ENCODE data around the gene C1orf159.

C1orf159 gene

DNA sequence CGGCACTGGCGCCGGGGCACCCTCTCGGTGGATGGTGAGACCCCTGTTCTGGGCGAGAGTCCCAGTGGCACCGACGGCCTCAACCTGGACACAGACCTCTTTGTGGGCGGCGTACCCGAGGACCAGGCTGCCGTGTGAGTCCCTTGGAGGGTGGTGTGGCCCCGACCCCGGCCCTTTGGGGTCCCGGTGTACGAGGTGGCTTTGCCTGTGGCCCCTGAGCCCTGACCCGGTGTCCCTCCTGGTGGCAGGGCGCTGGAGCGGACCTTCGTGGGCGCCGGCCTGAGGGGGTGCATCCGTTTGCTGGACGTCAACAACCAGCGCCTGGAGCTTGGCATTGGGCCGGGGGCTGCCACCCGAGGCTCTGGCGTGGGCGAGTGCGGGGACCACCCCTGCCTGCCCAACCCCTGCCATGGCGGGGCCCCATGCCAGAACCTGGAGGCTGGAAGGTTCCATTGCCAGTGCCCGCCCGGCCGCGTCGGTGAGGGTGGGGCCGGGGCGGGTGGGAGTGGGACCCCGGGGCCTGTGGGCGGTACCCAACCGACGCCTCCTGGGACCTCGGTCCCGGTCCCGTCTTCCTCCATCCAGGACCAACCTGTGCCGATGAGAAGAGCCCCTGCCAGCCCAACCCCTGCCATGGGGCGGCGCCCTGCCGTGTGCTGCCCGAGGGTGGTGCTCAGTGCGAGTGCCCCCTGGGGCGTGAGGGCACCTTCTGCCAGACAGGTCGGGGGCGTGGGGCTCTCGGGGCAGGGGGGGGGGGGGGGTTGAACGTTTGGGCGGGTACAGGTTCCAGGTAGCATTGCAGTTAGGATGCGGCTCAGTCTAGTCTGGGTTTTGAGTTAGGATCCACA is 66.3 kb downstream of the C1orf159 start:
- TF ChIP-seq, protein P1, sequence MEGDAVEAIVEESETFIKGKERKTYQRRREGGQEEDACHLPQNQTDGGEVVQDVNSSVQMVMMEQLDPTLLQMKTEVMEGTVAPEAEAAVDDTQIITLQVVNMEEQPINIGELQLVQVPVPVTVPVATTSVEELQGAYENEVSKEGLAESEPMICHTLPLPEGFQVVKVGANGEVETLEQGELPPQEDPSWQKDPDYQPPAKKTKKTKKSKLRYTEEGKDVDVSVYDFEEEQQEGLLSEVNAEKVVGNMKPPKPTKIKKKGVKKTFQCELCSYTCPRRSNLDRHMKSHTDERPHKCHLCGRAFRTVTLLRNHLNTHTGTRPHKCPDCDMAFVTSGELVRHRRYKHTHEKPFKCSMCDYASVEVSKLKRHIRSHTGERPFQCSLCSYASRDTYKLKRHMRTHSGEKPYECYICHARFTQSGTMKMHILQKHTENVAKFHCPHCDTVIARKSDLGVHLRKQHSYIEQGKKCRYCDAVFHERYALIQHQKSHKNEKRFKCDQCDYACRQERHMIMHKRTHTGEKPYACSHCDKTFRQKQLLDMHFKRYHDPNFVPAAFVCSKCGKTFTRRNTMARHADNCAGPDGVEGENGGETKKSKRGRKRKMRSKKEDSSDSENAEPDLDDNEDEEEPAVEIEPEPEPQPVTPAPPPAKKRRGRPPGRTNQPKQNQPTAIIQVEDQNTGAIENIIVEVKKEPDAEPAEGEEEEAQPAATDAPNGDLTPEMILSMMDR (IDR thresholded peaks at IDR 0.05) = no peak
- Histone ChIP-seq H3K27me3 (ENCODE audit: control insufficient read depth, insufficient read depth, low read length) (no peaks in the 10 kb centered on the region), H3K9ac (no peak overlapping the region), H3K4me1 (no peaks in the 10 kb centered on the region), H3K36me3 (ENCODE audit: control insufficient read depth, insufficient read depth, low read length) (no peaks in the 10 kb centered on the region), H3K4me2 (ENCODE audit: low read length) (no peak overlapping the region), H3K9me3 (ENCODE audit: control insufficient read depth, low read length) (no peaks in the 10 kb centered on the region), H2AFZ (no peak overlapping the region), H3K4me3 (ENCODE audit: low read depth, low read length) (no peak overlapping the region), H3K27ac (no peak overlapping the region), H3K79me2 (no peaks in the 10 kb centered on the region)

DNA sequence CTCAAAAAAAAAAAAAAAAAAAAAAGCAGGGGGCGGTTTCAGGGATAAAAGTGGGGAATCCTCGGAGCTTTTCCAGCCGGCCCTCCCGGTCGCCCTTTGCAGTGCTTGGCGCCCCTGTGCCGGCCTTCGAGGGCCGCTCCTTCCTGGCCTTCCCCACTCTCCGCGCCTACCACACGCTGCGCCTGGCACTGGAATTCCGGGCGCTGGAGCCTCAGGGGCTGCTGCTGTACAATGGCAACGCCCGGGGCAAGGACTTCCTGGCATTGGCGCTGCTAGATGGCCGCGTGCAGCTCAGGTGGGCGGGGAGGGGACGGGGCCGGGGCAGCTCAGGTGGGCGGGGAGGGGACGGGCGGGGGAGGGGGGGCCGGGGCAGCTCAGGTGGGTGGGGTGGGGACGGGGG is 67.1 kb downstream of the C1orf159 start:
- no peak overlapping the region for H3K4me2 ChIP-seq (ENCODE audit: low read length)
- H3K27ac ChIP-seq = no peak overlapping the region
- no peak overlapping the region for H3K4me3 ChIP-seq (ENCODE audit: low read depth, low read length)
- no peaks in the 10 kb centered on the region for H3K36me3 ChIP-seq (ENCODE audit: control insufficient read depth, insufficient read depth, low read length)
- H3K4me1 ChIP-seq = no peaks in the 10 kb centered on the region
- no peaks in the 10 kb centered on the region for H3K9me3 ChIP-seq (ENCODE audit: control insufficient read depth, low read length)
- TF ChIP-seq, protein P1 (IDR thresholded peaks at IDR 0.05) = no peak
- H3K79me2 ChIP-seq = no peaks in the 10 kb centered on the region
- no peaks in the 10 kb centered on the region for H3K27me3 ChIP-seq (ENCODE audit: control insufficient read depth, insufficient read depth, low read length)
- H3K9ac ChIP-seq = no peak overlapping the region
- H2AFZ ChIP-seq = no peak overlapping the region

DNA sequence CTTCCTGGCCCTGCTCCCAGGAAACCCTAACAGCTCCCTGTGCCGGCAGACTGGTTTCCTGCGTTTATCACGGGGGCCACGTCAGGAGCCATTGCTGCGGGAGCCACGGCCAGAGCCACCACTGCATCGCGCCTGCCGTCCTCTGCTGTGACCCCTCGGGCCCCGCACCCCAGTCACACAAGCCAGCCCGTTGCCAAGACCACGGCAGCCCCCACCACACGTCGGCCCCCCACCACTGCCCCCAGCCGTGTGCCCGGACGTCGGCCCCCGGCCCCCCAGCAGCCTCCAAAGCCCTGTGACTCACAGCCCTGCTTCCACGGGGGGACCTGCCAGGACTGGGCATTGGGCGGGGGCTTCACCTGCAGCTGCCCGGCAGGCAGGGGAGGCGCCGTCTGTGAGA is 67.9 kb downstream of the C1orf159 start:
- Histone ChIP-seq H3K4me1 (no peaks in the 10 kb centered on the region), H3K4me3 (ENCODE audit: low read depth, low read length) (no peak overlapping the region), H3K9me3 (ENCODE audit: control insufficient read depth, low read length) (no peaks in the 10 kb centered on the region), H3K27ac (no peak overlapping the region), H3K27me3 (ENCODE audit: control insufficient read depth, insufficient read depth, low read length) (no peaks in the 10 kb centered on the region), H3K9ac (no peak overlapping the region), H2AFZ (no peak overlapping the region), H3K79me2 (no peaks in the 10 kb centered on the region), H3K4me2 (ENCODE audit: low read length) (no peak overlapping the region), H3K36me3 (ENCODE audit: control insufficient read depth, insufficient read depth, low read length) (no peaks in the 10 kb centered on the region)
- TF ChIP-seq, protein P1 (IDR thresholded peaks at IDR 0.05) = no peak

DNA sequence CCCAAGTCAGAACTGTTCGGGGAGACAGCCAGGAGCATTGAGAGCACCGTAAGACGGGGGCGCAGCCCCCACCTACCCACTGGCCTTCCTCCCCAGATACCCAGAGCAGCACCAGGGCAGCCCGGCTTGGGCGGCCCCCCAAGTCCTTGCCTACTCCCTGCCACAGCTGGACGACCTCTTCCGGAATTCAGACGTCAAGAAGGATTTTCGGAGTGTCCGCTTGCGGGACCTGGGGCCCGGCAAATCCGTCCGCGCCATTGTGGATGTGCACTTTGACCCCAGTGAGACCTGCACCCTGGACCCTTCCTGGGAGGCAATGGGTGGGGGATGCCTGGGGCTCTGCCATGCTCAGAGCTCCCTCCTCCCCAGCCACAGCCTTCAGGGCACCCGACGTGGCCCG is 68.5 kb downstream of the C1orf159 start:
- Histone ChIP-seq H3K9me3 (ENCODE audit: control insufficient read depth, low read length) (no peaks in the 10 kb centered on the region), H3K4me3 (ENCODE audit: low read depth, low read length) (no peak overlapping the region), H3K9ac (no peak overlapping the region), H3K4me1 (no peaks in the 10 kb centered on the region), H3K27ac (no peak overlapping the region), H3K4me2 (ENCODE audit: low read length) (no peak overlapping the region), H3K27me3 (ENCODE audit: control insufficient read depth, insufficient read depth, low read length) (no peaks in the 10 kb centered on the region), H3K36me3 (ENCODE audit: control insufficient read depth, insufficient read depth, low read length) (no peaks in the 10 kb centered on the region), H3K79me2 (no peaks in the 10 kb centered on the region), H2AFZ (no peak overlapping the region)
- TF ChIP-seq, protein P1 (IDR thresholded peaks at IDR 0.05) = no peak

DNA sequence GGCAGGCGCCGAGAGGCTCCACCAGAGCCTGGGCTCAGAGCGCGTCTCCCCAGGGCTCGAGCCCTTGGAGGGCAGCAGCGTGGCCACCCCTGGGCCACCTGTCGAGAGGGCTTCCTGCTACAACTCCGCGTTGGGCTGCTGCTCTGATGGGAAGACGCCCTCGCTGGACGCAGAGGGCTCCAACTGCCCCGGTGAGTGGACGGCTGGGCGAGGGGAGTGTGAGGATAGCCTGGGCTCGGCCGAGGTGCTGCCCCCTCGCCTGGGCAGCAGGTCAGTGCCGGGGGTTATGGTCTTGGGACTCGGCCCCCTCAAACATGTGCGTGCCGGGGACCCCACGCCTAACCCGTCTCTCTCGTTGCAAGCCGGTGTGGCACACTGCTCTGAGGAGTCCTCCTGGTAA is 69.1 kb downstream of the C1orf159 start:
- no peaks in the 10 kb centered on the region for H3K27me3 ChIP-seq (ENCODE audit: control insufficient read depth, insufficient read depth, low read length)
- H3K27ac ChIP-seq = no peak overlapping the region
- H3K9ac ChIP-seq = no peak overlapping the region
- TF ChIP-seq, protein P1 (IDR thresholded peaks at IDR 0.05) = no peak
- H2AFZ ChIP-seq = no peak overlapping the region
- no peak overlapping the region for H3K4me2 ChIP-seq (ENCODE audit: low read length)
- no peaks in the 10 kb centered on the region for H3K9me3 ChIP-seq (ENCODE audit: control insufficient read depth, low read length)
- H3K4me3 ChIP-seq (ENCODE audit: low read depth, low read length) = no peak overlapping the region
- H3K36me3 ChIP-seq (ENCODE audit: control insufficient read depth, insufficient read depth, low read length) = no peaks in the 10 kb centered on the region
- no peaks in the 10 kb centered on the region for H3K79me2 ChIP-seq
- no peaks in the 10 kb centered on the region for H3K4me1 ChIP-seq

All from parathyroid adenoma (tissue), 2 donors.